AG08395 (cell line): ENCODE results near the gene CNOT11.
"Not testable (repeated sequence)": the region's sequence is repeated elsewhere in the genome, so short reads cannot be mapped to it uniquely, and the experiment has no call there.

ENCODE experiments used
- DNase-seq: peaks from one replicate; pipeline ENCODE4 v3.0.0; 2012; ENCODE audit warnings: mixed read lengths, low spot score

Gene CNOT11

GRCh38 chr2:101252408-101253012 is at the start of gene CNOT11:
Gene CNOT11, plus strand, starts transcription at chr2:101252886. Its CDS starts 79 bp downstream, at chr2:101252965.
- peak; percentile 99 for DNase-seq

GRCh38 chr2:101204400-101205115 is 48.1 kb upstream of the CNOT11 start:
- no peak for DNase-seq

GRCh38 chr2:101205521-101206479 is 46.9 kb upstream of the CNOT11 start:
- DNase-seq = peak; percentile 88

- no peak for DNase-seq
Measured at GRCh38 chr2:101208830-101209229, 43.9 kb upstream of the CNOT11 start.

GRCh38 chr2:101219246-101219645 is 33.4 kb upstream of the CNOT11 start:
- no peak for DNase-seq

- not testable (repeated sequence) for DNase-seq
Measured at GRCh38 chr2:101220091-101220490, 32.6 kb upstream of the CNOT11 start.

GRCh38 chr2:101223814-101224231 is 28.9 kb upstream of the CNOT11 start:
- DNase-seq = peak; percentile 87

- peak; percentile 47 for DNase-seq
Measured at GRCh38 chr2:101230541-101231001, 22.1 kb upstream of the CNOT11 start.

- no peak for DNase-seq
Measured at GRCh38 chr2:101231240-101231639, 21.4 kb upstream of the CNOT11 start.

- no peak for DNase-seq
Measured at GRCh38 chr2:101231937-101232730, 20.6 kb upstream of the CNOT11 start.

- no peak for DNase-seq
Measured at GRCh38 chr2:101232770-101233169, 19.9 kb upstream of the CNOT11 start.

GRCh38 chr2:101234169-101234938 is 18.3 kb upstream of the CNOT11 start:
- no peak for DNase-seq

- DNase-seq = not testable (repeated sequence)
Measured at GRCh38 chr2:101235956-101236355, 16.7 kb upstream of the CNOT11 start.

GRCh38 chr2:101237944-101238343 is 14.7 kb upstream of the CNOT11 start:
- not testable (repeated sequence) for DNase-seq

GRCh38 chr2:101238930-101239759 is 13.5 kb upstream of the CNOT11 start:
- no peak for DNase-seq

GRCh38 chr2:101239760-101240118 is 12.9 kb upstream of the CNOT11 start:
- not testable (repeated sequence) for DNase-seq

- not testable (repeated sequence) for DNase-seq
Measured at GRCh38 chr2:101240694-101241093, 12.0 kb upstream of the CNOT11 start.

GRCh38 chr2:101241158-101241557 is 11.5 kb upstream of the CNOT11 start:
- DNase-seq = no peak

- DNase-seq = not testable (repeated sequence)
Measured at GRCh38 chr2:101244373-101244772, 8.3 kb upstream of the CNOT11 start.

GRCh38 chr2:101244899-101245298 is 7.8 kb upstream of the CNOT11 start:
- DNase-seq = not testable (repeated sequence)
